NCI-H187 treated with DMSO at 0.1 percent for 48 hours (cell line): ENCODE measurements around the gene DHX35.

Source experiments
- DNase-seq: peaks from one replicate; lab custom pipeline; 2025; lab: John Stamatoyannopoulos, UW

The DHX35 gene

GRCh38 chr20:39059036-39059435 lies 96.9 kb downstream of the DHX35 start:
- no peak for DNase-seq

GRCh38 chr20:39066471-39067242 lies 104.5 kb downstream of the DHX35 start:
- DNase-seq: no peak

- no peak for DNase-seq
Measured at GRCh38 chr20:39067526-39068216, 105.5 kb downstream of the DHX35 start.

- no peak for DNase-seq
Measured at GRCh38 chr20:39069976-39070375, 107.8 kb downstream of the DHX35 start.

GRCh38 chr20:39070484-39071231 lies 108.5 kb downstream of the DHX35 start:
- DNase-seq: no peak

- no peak for DNase-seq
Measured at GRCh38 chr20:39072132-39072531, 110.0 kb downstream of the DHX35 start.

GRCh38 chr20:39072653-39073052 lies 110.5 kb downstream of the DHX35 start:
- no peak for DNase-seq

- DNase-seq: no peak
Measured at GRCh38 chr20:39075731-39076130, 113.6 kb downstream of the DHX35 start.

GRCh38 chr20:39076958-39077357 lies 114.8 kb downstream of the DHX35 start:
- DNase-seq: no peak

GRCh38 chr20:39080326-39080725 lies 118.2 kb downstream of the DHX35 start:
- DNase-seq: no peak

- peak; percentile 47 for DNase-seq
Measured at GRCh38 chr20:39081255-39081654, 119.1 kb downstream of the DHX35 start.

GRCh38 chr20:39082622-39083398 lies 120.7 kb downstream of the DHX35 start:
- no peak for DNase-seq

- no peak for DNase-seq
Measured at GRCh38 chr20:39083761-39084160, 121.6 kb downstream of the DHX35 start.

GRCh38 chr20:39089029-39089428 lies 126.9 kb downstream of the DHX35 start:
- DNase-seq: no peak
